Peyer's patch (tissue), 4 donors: ENCODE data around the gene PCGF3. TPM values are rescaled to one million over a fixed set of nuclear protein-coding genes. Genes with fewer than 3 reads are reported as not detected.
A peak's percentile ranks its signal among the peaks of the same experiment; 100 is the strongest.
"Not testable (repeated sequence)": the region's sequence is repeated elsewhere in the genome, so short reads cannot be mapped to it uniquely, and the experiment has no call there.

Experiments
- DNase-seq, 3 donors: peaks; one replicate each; pipeline ENCODE4 v3.0.0-alpha.2; 2017 to 2019
- H3K27ac ChIP-seq, 4 donors: fragments of 200-600 bp; sonication (generic); one replicate each; pipeline ENCODE4 v1.5.1; 2016 to 2019
- H3K27me3 ChIP-seq, 2 donors: fragments of 200-600 bp; sonication (generic); one replicate each; pipeline ENCODE4 v1.5.1; 2019
- H3K36me3 ChIP-seq, 3 donors: fragments of 200-600 bp; sonication (generic); one replicate each; pipeline ENCODE4 v1.5.1; 2016 to 2019
- H3K4me1 ChIP-seq, 4 donors: fragments of 200-600 bp; sonication (generic); one replicate each; pipeline ENCODE4 v1.5.1; 2016 to 2019
- H3K4me3 ChIP-seq, 4 donors: fragments of 200-600 bp; sonication (generic); 1 replicate in 3 of 4; 2 replicates in 1 of 4; pipeline ENCODE4 v1.5.1; 2016 to 2019; ENCODE audit warnings: mild to moderate bottlenecking in 1 of 4
- H3K9me3 ChIP-seq, 4 donors: fragments of 200-600 bp; sonication (generic); one replicate each; pipeline ENCODE4 v1.5.1; 2016 to 2019; ENCODE audit warnings: mild to moderate bottlenecking in 1 of 4
- POLR2A ChIP-seq, 2 donors: fragments of 450-650 bp; IDR thresholded peaks; one replicate each; pipeline ENCODE4 v1.5.1; 2017; ENCODE audit warnings: antibody characterized with exemption in 2 of 2, mild to moderate bottlenecking in 2 of 2, moderate library complexity in 2 of 2
- total RNA-seq, 4 donors: library from RNA; depleted of rRNA; stranded (reverse); fragments of >200 nt; gene quantifications; one replicate each; pipeline ENCODE4 v1.1.0, GENCODE V29; 2016
- TF ChIP-seq, protein P1 (sequence below), 6 experiments: fragments of 450-650 bp in 4 of 6; fragments of 200-600 bp in 2 of 6; sonication (generic) in 1 of 6; IDR thresholded peaks; one replicate each; pipeline ENCODE4 v1.5.1; 2017 to 2019; ENCODE audit warnings: antibody characterized with exemption in 6 of 6, mild to moderate bottlenecking in 3 of 6, moderate library complexity in 1 of 6

The PCGF3 gene
- total RNA-seq, 4 donors from 2014 or later: 58.3 to 168 (median 93.0) TPM

DNA sequence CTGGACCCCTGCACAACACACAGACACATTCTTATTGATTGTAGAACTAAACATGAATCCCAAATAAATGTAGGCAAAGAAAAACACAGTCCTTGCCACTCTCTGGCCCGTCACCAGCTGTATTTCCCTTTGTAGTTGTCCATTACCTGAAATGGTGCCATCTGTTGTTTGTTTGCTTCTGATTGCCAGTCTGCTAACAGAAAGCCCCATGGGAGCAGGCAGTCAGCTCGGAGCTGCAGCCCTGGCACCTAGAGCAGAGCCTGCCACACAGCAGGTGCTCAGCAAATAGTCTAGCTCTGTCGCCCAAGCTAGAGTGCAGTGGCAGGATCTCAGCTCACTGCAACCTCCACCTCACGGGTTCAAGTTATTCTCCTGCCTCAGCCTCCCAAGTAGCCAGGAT is 91.4 kb downstream of the PCGF3 start:
- no peak for DNase-seq
- no peak for TF ChIP-seq POLR2A (IDR thresholded peaks at IDR 0.05)
- no peak overlapping the region for H3K4me3 ChIP-seq
- peaks cover 0 to 3% (median 0%) of the 10 kb centered on the region in 4 donors for H3K9me3 ChIP-seq
- H3K4me1 ChIP-seq: peaks cover 0 to 28% (median 23%) of the 10 kb centered on the region in 4 donors
- H3K27me3 ChIP-seq: peaks cover 0 to 25% of the 10 kb centered on the region in 2 donors
- H3K36me3 ChIP-seq: no peaks in the 10 kb centered on the region
- H3K27ac ChIP-seq: no peak overlapping the region

DNA sequence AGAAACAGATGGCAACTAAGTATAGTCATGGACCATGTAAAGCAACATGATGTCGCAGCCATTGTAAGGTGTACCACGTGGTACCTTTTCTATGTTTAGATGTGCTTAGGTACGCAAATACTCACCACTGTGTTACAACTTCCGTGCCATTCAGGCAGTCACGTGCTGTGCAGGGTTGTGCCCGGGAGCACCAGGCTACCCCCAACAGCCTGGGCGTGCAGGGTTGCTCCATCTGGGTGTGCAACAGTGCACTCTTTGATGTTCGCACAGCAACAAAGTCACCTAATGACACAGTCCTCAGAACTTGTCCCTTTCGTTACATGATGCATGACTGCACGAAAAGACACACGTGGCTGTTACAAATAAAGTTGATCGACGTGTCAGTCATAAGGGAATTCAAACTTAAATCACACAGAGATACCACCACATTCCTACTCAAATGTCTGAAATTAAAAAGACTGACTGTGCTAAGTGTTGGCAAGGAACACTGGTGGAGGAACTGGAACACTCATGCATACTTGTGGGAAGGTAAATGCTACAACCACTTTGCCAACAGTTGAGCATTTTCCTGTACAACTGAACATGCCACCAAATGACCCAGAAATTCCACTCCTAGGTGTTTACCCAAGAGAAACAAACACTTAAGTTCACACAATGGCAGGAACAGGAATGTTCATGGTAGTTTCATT is 95.9 kb downstream of the PCGF3 start:
- Histone ChIP-seq H3K27me3 (no peaks in the 10 kb centered on the region), H3K9me3 (no peaks in the 10 kb centered on the region), H3K4me1 (no peaks in the 10 kb centered on the region), H3K4me3 (no peak overlapping the region), H3K36me3 (no peaks in the 10 kb centered on the region), H3K27ac (no peak overlapping the region)
- TF ChIP-seq, protein P1, sequence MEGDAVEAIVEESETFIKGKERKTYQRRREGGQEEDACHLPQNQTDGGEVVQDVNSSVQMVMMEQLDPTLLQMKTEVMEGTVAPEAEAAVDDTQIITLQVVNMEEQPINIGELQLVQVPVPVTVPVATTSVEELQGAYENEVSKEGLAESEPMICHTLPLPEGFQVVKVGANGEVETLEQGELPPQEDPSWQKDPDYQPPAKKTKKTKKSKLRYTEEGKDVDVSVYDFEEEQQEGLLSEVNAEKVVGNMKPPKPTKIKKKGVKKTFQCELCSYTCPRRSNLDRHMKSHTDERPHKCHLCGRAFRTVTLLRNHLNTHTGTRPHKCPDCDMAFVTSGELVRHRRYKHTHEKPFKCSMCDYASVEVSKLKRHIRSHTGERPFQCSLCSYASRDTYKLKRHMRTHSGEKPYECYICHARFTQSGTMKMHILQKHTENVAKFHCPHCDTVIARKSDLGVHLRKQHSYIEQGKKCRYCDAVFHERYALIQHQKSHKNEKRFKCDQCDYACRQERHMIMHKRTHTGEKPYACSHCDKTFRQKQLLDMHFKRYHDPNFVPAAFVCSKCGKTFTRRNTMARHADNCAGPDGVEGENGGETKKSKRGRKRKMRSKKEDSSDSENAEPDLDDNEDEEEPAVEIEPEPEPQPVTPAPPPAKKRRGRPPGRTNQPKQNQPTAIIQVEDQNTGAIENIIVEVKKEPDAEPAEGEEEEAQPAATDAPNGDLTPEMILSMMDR (IDR thresholded peaks at IDR 0.05): no peak
- no peak for TF ChIP-seq POLR2A (IDR thresholded peaks at IDR 0.05)
- DNase-seq: no peak

DNA sequence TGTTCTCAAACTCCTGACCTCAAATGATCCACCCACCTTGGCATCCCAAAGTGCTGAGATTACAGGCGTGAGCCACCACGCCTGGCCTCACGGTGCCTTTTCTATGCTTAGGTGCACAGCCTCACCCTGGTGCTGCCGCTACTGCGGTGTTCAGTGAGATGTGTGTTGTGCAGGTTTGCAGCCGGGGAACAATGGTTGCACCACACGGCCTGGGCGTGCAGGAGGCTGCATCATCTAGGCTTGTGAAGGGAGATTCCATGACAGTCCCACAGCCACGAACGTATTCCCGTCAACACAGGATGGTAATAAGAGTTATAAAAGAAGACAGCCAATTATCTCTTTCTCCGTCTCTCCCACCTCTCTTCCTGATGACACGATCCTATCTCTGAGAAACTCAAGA is 98.3 kb downstream of the PCGF3 start:
- TF ChIP-seq POLR2A (IDR thresholded peaks at IDR 0.05): no peak
- TF ChIP-seq, protein P1 (IDR thresholded peaks at IDR 0.05): no peak

DNA sequence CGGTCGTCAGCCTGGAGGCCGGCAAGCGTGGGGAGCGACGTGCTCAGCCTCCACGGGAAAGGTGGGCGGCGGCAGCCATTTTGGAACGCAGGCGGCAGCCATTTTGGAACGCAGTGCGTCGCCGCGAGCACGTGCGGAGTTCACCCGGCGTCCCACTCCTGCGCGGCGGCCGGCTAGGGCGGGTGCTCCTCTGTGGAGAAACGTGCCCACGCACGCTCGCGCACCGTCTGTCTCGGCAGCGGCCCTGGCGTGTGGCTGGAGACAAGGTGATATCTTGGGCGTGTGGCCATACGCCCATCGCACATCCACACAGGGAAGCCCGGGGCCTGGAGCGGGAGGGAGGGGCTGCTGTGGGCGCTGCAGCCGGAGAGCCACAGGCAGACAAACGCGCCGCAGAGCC is 99.2 kb downstream of the PCGF3 start:
- DNase-seq: no peak
- Histone ChIP-seq H3K27ac (no peak overlapping the region), H3K4me1 (no peaks in the 10 kb centered on the region), H3K36me3 (no peaks in the 10 kb centered on the region), H3K9me3 (no peaks in the 10 kb centered on the region), H3K27me3 (no peaks in the 10 kb centered on the region), H3K4me3 (no peak overlapping the region)
- TF ChIP-seq, protein P1 (IDR thresholded peaks at IDR 0.05): no peak
- TF ChIP-seq POLR2A (IDR thresholded peaks at IDR 0.05): no peak

More for the DNA sequence above, 98.3 kb downstream of the PCGF3 start:
- Histone ChIP-seq H3K9me3 (no peaks in the 10 kb centered on the region), H3K4me3 (no peak overlapping the region), H3K27me3 (no peaks in the 10 kb centered on the region), H3K36me3 (no peaks in the 10 kb centered on the region), H3K27ac (no peak overlapping the region), H3K4me1 (no peaks in the 10 kb centered on the region)
- DNase-seq: no peak

DNA sequence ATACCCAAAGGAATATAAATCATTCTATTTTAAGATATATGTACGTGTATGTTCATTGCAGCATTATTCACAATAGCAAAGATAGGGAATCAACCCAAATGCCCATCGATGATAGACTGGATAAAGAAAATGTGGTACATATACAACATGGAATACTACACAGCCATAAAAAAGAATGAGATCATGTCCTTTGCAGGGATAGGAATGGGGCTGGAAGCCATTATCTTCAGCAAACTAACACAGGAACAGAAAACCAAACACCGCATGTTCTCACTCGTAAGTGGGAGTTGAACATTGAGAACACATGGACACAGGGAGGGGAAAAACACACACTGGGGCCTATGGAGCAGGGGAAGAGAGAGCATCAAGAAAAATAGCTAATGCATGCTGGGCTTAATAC is 101.3 kb downstream of the PCGF3 start:
- H3K4me1 ChIP-seq, H3K36me3 ChIP-seq, H3K27me3 ChIP-seq, DNase-seq, H3K4me3 ChIP-seq, H3K27ac ChIP-seq, H3K9me3 ChIP-seq: not testable (repeated sequence)

DNA sequence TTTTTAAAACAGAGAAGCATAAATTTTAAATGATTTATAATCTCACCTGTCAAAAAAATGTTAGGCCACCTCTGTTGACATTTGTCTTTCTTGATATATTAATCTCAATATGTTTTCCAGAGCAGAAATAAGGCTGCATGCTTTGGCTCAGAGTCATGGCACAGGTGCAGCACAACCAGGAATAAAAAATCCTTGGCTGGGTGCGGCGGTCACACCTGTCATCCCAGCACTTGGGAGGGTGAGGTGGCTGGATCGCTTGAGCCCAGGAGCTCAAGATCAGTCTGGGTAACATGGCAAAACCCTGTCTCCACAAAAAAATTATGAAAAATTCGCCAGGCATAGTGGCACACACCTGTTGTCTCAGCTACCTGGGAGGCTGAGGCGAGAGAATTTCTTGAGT is 102.2 kb downstream of the PCGF3 start:
- TF ChIP-seq, protein P1 (IDR thresholded peaks at IDR 0.05): no peak
- TF ChIP-seq POLR2A (IDR thresholded peaks at IDR 0.05): no peak
- no peaks in the 10 kb centered on the region for H3K9me3 ChIP-seq
- H3K27me3 ChIP-seq: no peaks in the 10 kb centered on the region
- no peak overlapping the region for H3K4me3 ChIP-seq
- H3K36me3 ChIP-seq: no peaks in the 10 kb centered on the region
- no peak overlapping the region for H3K27ac ChIP-seq
- no peaks in the 10 kb centered on the region for H3K4me1 ChIP-seq
- peak in 1 of 3 donors; percentile 50 for DNase-seq
